ENCODE results near the gene ZNF101.

GRCh38 chr19:19643158-19644053 lies 25.2 kb upstream of the ZNF101 start, which contains the start of gene GMIP:
- TF ChIP-seq POLR2AphosphoS5 (IDR thresholded peaks at IDR 0.05; ENCODE audit: borderline replicate concordance, low read depth, low read length) (no peak; the same call in 1 of the 2 replicates), EZH2 (IDR thresholded peaks at IDR 0.05) (no peak), FOXP2 (optimal IDR thresholded peaks at IDR 0.05; ENCODE audit: control extremely low read depth, extremely low read length, insufficient read depth) (no peak)

Measured in SK-N-MC (cell line).